Activated T-cell treated with anti-CD3 and anti-CD28 coated beads, Interleukin-2, amount 50 U/mL, for 24 hours (primary cell): ENCODE results near the gene MYO3B.

Experiments used
- DNase-seq: peaks from one replicate; pipeline ENCODE4 v3.0.0-alpha.2; 2020
- H3K27ac Mint-ChIP-seq: 2 replicates; pipeline ENCODE4 v1.8.0; 2020; ENCODE audit warnings: mild to moderate bottlenecking, mixed read lengths
- H3K27me3 Mint-ChIP-seq: 2 replicates; pipeline ENCODE4 v1.8.0; 2020; ENCODE audit warnings: mixed read lengths
- H3K36me3 Mint-ChIP-seq: 2 replicates; pipeline ENCODE4 v1.8.0; 2020; ENCODE audit warnings: low read depth, mixed read lengths
- H3K4me1 Mint-ChIP-seq: 2 replicates; pipeline ENCODE4 v1.8.0; 2020; ENCODE audit warnings: low read depth, mixed read lengths
- H3K4me3 Mint-ChIP-seq: 2 replicates; pipeline ENCODE4 v1.8.0; 2020; ENCODE audit warnings: mild to moderate bottlenecking, moderate library complexity, mixed read lengths
- H3K9me3 Mint-ChIP-seq: 2 replicates; pipeline ENCODE4 v1.8.0; 2020; ENCODE audit warnings: mixed read lengths

MYO3B gene

GRCh38 chr2:170321526-170321925 is 143.6 kb downstream of the MYO3B start:
- DNase-seq: no peak
- Mint-ChIP-seq H3K27ac (no peak overlapping the region), H3K4me3 (no peak overlapping the region)

DNA sequence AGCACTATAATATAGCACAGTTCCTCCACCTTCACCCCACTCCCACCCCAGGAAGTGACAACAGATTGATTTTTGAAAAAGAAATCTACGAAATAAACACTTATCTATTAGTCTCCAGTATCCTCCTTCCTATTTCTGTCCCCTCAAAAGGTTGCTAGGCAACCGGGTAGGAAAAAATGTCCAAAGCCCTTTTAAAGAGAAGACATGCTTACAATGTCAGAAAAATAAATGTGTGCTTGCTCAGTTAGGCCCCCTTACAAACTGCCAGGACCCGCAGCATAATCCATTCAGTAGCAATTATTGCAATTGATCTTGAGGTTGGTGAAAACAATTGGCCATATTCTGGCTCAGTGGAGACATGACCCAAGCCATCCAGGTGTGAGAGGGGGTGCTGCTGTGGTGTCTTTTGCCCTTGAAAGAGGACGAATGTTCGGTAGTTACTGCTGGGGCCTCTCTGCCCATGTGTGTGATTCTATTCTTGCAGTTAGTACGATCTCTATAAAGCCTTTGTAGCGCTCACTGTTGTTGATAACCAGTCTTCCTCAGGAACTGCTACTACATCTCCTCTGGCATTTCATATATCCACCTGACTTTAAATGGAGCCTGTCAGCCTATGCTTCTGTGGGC is 144.3 kb downstream of the MYO3B start:
- Mint-ChIP-seq H3K4me3 (no peak overlapping the region), H3K9me3 (peaks cover 7% of the 10 kb centered on the region), H3K36me3 (no peaks in the 10 kb centered on the region), H3K4me1 (no peaks in the 10 kb centered on the region), H3K27ac (no peak overlapping the region), H3K27me3 (peaks cover 14% of the 10 kb centered on the region)
- no peak for DNase-seq

More at GRCh38 chr2:170321526-170321925, 143.6 kb downstream of the MYO3B start:
- H3K9me3 Mint-ChIP-seq: peaks cover 7% of the 10 kb centered on the region
- H3K36me3 Mint-ChIP-seq: no peaks in the 10 kb centered on the region
- no peaks in the 10 kb centered on the region for H3K4me1 Mint-ChIP-seq
- peaks cover 20% of the 10 kb centered on the region for H3K27me3 Mint-ChIP-seq

GRCh38 chr2:170323743-170324142 is 145.8 kb downstream of the MYO3B start:
- Mint-ChIP-seq H3K36me3 (no peaks in the 10 kb centered on the region), H3K4me1 (no peaks in the 10 kb centered on the region), H3K27me3 (peaks cover 3% of the 10 kb centered on the region), H3K27ac (no peak overlapping the region), H3K9me3 (peaks cover 7% of the 10 kb centered on the region), H3K4me3 (no peak overlapping the region)
- no peak for DNase-seq

- H3K4me3 Mint-ChIP-seq: no peak overlapping the region
- no peak overlapping the region for H3K27ac Mint-ChIP-seq
- peaks cover 2% of the 10 kb centered on the region for H3K9me3 Mint-ChIP-seq
- no peaks in the 10 kb centered on the region for H3K36me3 Mint-ChIP-seq
- no peaks in the 10 kb centered on the region for H3K4me1 Mint-ChIP-seq
- peaks cover 2% of the 10 kb centered on the region for H3K27me3 Mint-ChIP-seq
- DNase-seq: peak; percentile 34
These were observed 146.7 kb downstream of the MYO3B start for GRCh38 chr2:170324640-170325046.

- no peak for DNase-seq
- Mint-ChIP-seq H3K36me3 (no peaks in the 10 kb centered on the region), H3K27ac (no peak overlapping the region), H3K27me3 (peaks cover 8% of the 10 kb centered on the region), H3K4me3 (no peak overlapping the region), H3K4me1 (no peaks in the 10 kb centered on the region), H3K9me3 (no peaks in the 10 kb centered on the region)
These were observed 152.9 kb downstream of the MYO3B start for GRCh38 chr2:170330881-170331280.

DNA sequence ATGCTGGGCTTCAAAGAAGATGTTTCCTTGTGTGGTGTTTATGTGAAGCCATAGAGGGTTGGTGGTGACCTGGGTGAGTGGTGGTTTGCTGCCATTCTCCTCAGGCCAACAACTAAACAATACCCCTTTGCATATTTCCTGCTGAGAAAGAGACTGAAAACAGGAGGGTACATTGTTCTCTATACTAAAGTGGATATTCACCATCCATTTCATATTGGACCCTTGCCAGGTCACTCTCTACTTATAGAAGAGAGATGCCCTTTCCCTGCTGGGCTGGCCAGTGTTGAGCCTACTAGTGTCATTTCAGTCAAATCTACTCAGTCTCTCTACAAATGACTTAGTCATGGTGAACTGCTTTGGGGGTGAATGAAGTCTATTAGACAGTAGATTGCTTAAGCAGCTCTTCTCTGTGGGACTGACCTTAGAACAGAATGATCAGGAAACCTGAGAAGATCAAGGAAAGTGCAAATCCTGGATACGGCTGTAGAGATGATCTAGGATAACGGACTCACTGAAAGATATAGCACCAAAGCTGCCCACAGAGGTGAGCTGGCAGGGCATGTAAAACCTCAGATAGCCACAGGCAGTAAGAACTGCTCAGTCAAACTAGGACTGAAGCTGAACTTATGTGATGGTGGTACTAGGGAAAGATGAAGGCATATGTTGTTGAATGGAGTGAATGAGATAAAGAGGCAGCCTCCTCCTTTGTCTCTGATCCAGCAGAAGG is 154.9 kb downstream of the MYO3B start:
- no peaks in the 10 kb centered on the region for H3K36me3 Mint-ChIP-seq
- DNase-seq: no peak
- H3K4me1 Mint-ChIP-seq: no peaks in the 10 kb centered on the region
- no peak overlapping the region for H3K27ac Mint-ChIP-seq
- peaks cover 13% of the 10 kb centered on the region for H3K27me3 Mint-ChIP-seq
- no peak overlapping the region for H3K4me3 Mint-ChIP-seq
- no peaks in the 10 kb centered on the region for H3K9me3 Mint-ChIP-seq

- H3K9me3 Mint-ChIP-seq: no peaks in the 10 kb centered on the region
- H3K4me1 Mint-ChIP-seq: peaks cover 7% of the 10 kb centered on the region
- no peak overlapping the region for H3K27ac Mint-ChIP-seq
- no peak overlapping the region for H3K4me3 Mint-ChIP-seq
- DNase-seq: no peak
- no peaks in the 10 kb centered on the region for H3K36me3 Mint-ChIP-seq
- H3K27me3 Mint-ChIP-seq: peaks cover 17% of the 10 kb centered on the region
These were observed 157.4 kb downstream of the MYO3B start for GRCh38 chr2:170335351-170335750.

GRCh38 chr2:170336408-170336807 is 158.5 kb downstream of the MYO3B start:
- Mint-ChIP-seq H3K4me1 (peaks cover 13% of the 10 kb centered on the region), H3K27ac (no peak overlapping the region), H3K9me3 (no peaks in the 10 kb centered on the region), H3K36me3 (no peaks in the 10 kb centered on the region), H3K4me3 (no peak overlapping the region), H3K27me3 (peaks cover 17% of the 10 kb centered on the region)
- no peak for DNase-seq

GRCh38 chr2:170336916-170337315 is 159.0 kb downstream of the MYO3B start:
- H3K4me3 Mint-ChIP-seq: no peak overlapping the region

DNA sequence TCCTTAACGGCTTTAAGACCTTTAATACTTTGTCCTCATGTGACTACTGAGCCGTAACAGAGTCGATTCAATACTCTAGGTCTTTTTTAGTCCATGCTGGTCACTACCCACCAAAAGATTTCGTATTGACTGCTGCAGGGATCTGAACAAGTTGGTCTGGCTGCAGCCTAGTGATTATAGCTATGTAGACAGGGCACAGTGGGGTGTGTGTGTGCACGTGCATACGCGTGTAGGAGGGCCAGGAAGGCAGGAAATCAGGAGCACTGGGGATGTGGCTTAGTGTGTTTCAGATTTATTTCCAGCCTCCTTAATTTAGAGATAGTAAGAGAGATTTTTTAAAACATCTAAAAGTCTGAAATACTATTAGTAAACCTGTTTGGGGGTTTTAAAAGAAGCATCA is 161.4 kb downstream of the MYO3B start:
- Mint-ChIP-seq H3K4me1 (peaks cover 22% of the 10 kb centered on the region), H3K9me3 (no peaks in the 10 kb centered on the region), H3K27me3 (peaks cover 17% of the 10 kb centered on the region), H3K36me3 (no peaks in the 10 kb centered on the region), H3K27ac (no peak overlapping the region), H3K4me3 (no peak overlapping the region)
- DNase-seq: no peak

More at GRCh38 chr2:170336916-170337315, 159.0 kb downstream of the MYO3B start:
- no peak for DNase-seq
- no peaks in the 10 kb centered on the region for H3K9me3 Mint-ChIP-seq
- H3K27me3 Mint-ChIP-seq: peaks cover 17% of the 10 kb centered on the region
- no peaks in the 10 kb centered on the region for H3K36me3 Mint-ChIP-seq
- H3K27ac Mint-ChIP-seq: no peak overlapping the region
- H3K4me1 Mint-ChIP-seq: peaks cover 18% of the 10 kb centered on the region

- no peak for DNase-seq
- Mint-ChIP-seq H3K27me3 (peaks cover 13% of the 10 kb centered on the region), H3K9me3 (no peaks in the 10 kb centered on the region), H3K36me3 (no peaks in the 10 kb centered on the region), H3K27ac (no peak overlapping the region), H3K4me3 (no peak overlapping the region), H3K4me1 (peaks cover 22% of the 10 kb centered on the region)
These were observed 162.1 kb downstream of the MYO3B start for GRCh38 chr2:170339750-170340692.

DNA sequence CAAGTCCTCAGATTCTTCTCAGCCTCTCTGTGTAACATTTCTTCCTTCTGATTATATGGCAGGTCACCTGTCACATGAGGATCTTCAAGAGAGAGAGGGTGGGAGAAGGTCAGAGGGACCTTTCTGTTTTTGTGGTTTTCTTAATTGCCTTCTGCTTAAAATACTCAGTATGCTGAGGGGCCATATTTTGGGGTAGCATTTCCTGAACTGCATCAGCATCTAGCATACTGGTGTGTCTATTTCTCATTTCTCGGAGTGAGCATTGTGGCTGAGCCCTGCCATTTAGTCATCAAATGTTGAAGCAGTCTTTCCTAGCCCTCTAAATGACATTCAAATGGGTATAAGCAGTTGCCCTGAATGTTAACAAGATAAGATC is 162.7 kb downstream of the MYO3B start:
- DNase-seq: no peak
- H3K4me1 Mint-ChIP-seq: peaks cover 22% of the 10 kb centered on the region
- peaks cover 10% of the 10 kb centered on the region for H3K27me3 Mint-ChIP-seq
- H3K36me3 Mint-ChIP-seq: no peaks in the 10 kb centered on the region
- H3K27ac Mint-ChIP-seq: peak overlapping the region; percentile 19
- no peaks in the 10 kb centered on the region for H3K9me3 Mint-ChIP-seq
- H3K4me3 Mint-ChIP-seq: no peak overlapping the region

DNA sequence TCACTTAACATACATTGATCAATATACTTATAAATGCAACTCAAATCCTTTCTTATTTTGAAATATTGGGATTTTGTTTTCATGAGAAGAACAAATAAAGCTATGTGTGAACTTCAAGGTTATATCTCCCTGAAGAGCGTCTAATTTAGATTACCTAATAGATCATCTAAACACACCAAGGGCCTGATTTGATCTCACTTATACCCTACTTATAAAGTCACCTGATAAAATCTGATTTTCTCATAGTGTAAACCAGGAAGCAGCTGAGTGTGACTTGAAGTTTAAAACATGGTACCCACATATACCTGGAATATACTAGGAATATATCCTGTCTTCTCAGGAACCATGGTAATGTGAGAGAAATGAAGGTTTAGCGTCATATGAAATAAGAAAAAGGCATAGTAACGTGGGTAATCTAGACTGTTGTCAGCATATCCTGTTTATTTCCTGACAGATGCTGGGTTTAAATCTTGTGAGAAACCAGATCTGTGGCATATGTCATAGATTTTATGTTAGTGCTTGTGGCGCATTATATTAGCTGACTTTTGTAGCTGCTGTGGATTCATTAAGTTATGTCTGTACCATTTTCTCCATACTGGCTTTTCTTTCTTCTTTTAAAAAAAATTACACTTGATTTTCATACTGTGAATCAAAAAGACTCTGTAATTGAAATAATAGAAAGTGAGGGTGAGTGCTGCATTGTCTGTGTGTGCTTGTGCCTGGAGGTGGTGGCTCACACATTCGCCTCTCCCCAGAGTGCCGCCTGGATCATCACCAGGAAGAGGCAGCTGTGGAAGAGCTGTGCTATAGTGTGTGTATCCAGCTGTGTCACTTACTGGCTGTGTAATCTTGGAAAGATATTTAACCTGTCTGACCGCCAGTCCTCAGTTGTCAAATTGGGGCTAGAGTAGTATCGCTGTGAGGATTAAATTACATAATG is 164.0 kb downstream of the MYO3B start:
- no peak overlapping the region for H3K4me3 Mint-ChIP-seq
- H3K27me3 Mint-ChIP-seq: peaks cover 4% of the 10 kb centered on the region
- H3K27ac Mint-ChIP-seq: no peak overlapping the region
- no peaks in the 10 kb centered on the region for H3K9me3 Mint-ChIP-seq
- H3K36me3 Mint-ChIP-seq: no peaks in the 10 kb centered on the region
- no peak for DNase-seq
- peaks cover 22% of the 10 kb centered on the region for H3K4me1 Mint-ChIP-seq
